HG03558 (cell line): ENCODE data around the gene GPR84.

ENCODE experiments used
- ATAC-seq: cut with Tn5 transposase; IDR thresholded peaks from one replicate; pipeline ENCODE4 v1.9.1; 2021; ENCODE audit warnings: moderate number of reproducible peaks; ENCODE audit not compliant: unreplicated experiment; ENCODE audit errors: extremely low read depth

The GPR84 gene

DNA sequence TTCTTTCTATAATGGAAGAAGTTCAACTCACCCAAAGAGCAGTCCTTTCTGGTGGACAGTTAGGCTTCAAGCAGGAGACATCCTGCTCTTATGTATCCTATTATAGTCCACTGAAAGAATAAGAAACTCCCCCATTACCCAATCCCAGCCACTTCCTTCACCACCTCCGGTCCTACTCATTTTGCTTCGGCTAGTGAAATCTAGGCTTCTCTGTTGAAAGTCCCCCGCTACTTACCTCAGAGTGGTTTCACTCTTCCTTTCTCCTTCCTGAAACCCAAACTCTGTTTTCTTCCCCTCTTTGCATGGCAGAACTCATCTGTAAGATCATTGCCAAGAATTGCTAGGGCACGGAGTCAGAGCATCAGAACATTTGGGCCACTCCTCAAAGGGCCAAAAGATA, at the start of gene GPR84:
Gene GPR84 (minus strand): TSS at position 74 of the 400 bp plus-strand sequence. CDS start 635 bp downstream, outside the sequence.
- ATAC-seq = no peak

DNA sequence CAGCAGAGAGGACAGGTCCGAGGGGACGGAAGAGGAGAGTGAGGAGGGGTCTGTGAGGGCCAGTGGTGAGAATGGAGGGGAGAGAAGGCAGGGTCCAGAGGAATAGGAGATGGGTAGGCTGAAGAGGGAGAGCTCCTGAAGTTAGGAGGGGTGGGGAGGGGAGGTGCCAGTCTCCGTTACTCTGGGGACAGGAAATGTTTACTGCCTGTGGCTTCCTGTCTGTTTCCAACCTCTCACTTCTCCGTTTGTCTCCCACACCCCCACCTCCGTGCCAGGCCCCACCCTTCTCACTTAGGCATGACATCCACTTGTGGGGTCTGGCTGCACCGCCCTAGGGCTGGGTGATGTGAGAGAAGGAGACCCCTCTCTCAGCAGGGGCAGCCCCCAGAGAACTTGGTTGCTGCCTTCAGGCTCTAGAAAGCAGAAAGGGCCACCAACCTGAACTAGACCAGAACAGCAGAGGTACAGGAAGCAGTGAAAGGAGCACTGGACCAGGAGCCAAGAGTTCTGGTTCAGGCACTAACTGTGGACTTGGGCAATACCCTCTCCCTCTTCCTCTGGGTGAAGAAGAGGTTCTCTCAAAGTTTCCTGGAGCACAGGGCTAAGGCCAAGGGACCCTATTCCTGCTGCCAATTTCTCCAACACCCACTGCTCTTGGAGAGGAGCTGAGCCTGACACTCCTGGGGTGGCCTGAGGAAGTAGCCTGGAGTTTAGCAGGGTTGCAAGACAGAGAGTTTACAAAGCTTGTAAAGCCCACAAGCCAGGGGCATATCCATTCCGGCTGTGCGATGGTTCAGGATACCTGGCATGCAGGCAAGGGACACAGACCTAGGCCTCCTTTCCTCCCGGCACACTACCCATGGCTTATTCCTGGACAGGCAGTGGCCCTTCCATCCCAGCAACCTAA, 49.3 kb upstream of the GPR84 start:
- ATAC-seq = no peak

DNA sequence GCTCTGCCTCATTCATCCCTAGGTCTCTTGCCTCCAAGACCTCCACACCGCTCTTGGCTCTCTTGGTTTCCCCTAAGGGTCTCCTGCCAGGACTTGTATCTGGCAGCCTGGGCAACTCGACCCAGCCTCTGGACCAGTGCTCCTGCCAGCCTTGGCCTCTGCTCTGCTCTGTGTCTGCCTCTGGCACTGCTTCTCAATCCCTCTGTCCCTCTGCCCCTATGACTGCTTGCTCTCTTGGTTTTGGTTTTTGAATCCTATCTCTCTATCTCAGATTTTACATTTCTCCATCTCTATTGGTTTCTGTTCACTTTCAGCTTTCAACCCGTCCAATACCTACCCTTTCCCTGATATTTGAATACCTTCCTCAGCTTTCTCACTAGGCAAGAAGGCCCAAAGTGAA, 48.5 kb upstream of the GPR84 start:
- ATAC-seq = no peak

DNA sequence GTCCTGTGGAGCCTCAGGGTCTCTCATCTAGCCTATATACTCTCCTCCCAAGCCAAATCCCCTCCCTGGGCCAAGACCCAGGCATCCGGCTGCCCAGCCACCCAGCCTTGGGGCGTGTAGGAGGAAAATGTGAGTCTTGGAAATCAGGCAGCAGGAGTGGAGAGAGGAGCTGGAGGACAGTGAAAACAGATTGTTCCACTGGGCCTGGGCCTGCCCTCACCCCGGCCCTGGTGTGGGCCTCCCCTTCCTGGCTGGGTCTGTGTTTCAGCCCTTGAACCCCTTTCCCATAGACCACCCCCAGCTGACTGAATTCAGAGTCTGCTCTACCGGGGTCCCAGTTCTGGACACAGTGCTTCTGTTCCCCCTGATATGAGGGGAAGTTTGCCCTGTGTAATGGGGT, 48.1 kb upstream of the GPR84 start:
- no peak for ATAC-seq

DNA sequence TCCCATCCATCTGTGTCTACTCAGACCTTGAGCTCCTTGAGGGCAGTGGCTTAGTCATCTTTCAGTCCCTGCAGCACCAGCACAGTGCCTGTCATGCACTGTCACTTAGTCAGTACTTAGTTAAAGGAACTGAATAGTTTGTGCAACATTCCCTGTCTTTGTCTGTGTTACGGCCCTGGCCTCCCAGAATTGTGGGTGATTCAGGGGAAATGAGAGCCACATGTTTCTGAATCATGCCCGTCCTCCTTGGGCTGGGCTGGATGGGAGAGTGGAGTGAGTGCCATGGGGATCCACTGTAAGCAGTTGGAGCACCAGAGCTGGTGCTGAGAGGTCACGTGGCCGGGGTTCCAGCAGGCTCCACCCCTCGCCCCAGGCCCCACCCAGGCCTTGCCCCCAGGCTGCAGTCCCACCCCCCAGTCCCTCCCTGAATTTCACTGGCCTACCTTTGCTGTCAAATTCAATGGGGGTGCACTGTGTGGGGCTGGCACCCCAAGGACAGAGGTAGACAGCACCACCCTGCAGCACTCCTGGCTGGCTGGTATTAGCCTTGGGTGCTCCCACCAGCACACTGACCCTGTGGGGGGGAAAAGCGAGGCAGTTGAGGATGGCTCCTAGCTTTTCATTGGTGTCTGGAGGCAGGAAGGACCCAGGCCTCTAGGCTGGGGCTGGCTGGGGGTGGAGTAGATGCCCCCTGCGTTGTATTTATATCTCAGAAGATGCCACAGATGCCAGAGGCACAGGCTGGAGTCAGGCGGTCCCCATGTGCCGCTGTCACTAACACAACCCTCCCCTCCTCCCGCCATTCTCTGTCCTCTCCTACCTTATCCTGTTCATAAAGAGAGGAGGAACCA, 47.3 kb upstream of the GPR84 start:
- no peak for ATAC-seq

GRCh38 chr12:54409267-54409666, 45.0 kb upstream of the GPR84 start:
- no peak for ATAC-seq

DNA sequence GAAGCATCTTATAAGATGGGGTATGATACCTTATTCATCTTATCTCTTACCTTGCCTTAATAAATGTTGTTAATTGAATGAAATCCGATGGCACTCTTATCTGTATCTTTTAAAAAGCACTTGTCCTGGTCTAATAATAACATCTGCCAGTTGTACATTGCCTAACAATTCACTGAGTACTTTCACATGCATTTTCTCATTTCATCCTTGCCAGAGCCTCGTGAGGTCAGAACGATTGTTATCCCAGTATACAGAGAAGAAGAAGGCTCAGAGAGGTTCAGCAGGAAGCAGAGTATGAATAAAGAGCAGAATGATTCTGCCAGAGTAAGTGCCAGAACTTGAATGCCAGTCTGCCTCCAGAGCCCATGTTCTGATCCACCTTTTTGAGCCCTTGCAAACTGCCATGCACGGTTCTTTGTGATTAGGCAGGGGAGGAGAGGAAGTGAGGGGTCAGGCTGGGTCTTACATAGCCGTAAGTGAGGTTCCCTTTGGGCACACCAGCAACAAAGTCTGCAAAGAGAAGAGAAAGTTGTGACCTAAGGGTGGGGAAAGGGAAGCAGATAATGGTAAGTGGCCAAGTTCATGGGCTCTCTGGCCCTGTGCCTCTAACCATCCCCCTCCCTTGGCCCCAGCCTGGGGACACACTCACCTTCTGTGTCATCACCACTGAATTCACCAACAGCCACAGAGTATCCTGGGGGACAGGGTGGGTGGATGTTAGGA, 43.1 kb upstream of the GPR84 start:
- ATAC-seq = no peak

DNA sequence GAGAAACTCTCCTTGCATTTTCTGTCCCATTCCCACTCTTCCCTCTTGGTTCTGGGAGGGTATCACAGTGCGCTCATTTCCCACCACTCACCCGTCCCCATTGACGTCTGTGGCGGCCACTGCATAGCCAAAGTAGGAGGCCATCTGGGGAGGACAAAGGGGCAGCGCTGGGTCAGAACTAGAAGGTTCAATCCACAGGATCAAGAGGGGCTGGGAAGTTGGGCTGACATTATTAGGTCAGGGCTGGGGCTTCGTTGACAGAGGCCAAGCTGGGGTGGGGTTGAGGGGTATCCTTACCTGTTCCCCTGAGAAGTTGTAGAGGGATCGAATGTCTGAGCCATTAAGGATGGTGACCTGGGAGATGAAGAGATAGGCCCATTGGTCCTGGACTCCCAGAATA, 41.3 kb upstream of the GPR84 start:
- ATAC-seq = no peak

- no peak for ATAC-seq
Measured at GRCh38 chr12:54405106-54405505, 40.8 kb upstream of the GPR84 start.

- ATAC-seq = no peak
Measured at GRCh38 chr12:54404061-54405004, 40.0 kb upstream of the GPR84 start.

DNA sequence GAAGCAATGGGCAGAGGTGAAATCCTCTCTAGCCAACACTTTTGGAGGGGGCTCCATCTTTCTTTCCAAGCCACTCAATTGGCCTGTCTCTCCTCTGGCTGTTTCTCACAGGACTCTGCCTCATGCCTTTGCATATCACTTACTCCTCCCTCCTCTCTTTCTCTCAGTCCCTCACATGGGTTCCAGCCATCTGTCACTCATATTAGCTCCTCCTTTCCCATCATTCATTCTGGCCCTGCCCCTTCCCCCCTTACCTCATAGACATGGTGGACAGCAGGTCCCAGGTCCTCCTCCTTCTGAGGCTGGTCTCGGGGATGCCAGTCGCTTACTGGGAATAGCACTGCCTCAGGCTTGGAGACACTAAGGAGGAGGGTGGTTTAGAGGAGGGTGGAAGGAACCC, 36.8 kb upstream of the GPR84 start:
- no peak for ATAC-seq

DNA sequence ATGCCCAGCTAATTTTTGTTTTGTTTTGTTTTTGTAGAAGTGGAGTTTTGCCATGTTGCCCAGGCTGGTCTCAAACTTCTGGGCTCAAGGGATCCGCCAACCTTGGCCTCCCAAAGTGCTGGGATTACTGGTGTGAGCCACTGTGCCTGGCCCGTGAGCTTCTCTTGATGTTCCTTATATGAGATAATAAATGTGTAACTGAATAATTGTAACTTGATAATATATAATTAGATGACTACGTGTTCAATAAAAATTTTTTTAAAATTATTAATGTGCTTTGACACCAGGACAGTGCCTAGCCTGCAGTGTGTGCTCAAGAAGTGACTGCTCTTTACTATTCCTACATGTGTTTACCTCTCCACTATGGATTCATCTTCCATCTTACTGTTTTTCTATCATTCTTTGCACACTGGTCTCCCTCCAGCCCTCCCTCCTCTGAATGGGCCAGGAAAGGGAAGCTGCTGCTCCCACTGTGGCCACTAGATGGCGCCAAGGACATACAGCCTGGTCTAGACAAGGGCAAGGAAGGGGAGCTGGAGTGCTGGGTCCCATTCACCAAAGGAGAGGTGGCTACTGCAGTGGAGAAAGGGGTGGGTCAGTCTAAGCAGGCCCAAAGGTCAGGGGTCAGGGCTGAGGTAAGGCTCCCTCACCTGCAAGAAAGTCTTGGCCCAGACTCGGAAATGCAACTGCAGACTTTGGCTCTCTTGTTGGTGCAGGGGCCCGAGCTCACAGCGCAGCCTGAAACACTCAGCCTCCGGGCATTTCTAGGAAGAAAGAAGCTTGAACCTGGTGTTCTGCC, 34.9 kb upstream of the GPR84 start:
- ATAC-seq = no peak

DNA sequence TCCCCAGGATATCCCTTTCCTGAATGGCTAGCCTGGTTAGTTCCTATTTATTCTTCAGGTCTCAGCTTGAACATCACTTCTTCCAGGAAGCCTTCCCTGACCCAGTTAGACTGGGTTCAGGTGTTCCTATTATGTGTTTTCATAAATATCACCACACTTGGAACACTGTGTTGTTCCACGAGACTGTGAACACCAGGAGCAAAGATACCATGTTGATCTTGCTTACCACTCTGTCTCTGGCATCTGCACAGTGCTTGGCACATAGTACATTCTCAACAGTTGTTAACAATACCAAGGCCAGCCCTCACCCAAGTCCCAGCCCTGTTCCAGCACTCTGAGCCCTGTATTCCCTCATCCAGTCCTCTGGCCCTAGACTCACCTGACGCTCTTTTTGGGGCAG, 33.9 kb upstream of the GPR84 start:
- no peak for ATAC-seq

DNA sequence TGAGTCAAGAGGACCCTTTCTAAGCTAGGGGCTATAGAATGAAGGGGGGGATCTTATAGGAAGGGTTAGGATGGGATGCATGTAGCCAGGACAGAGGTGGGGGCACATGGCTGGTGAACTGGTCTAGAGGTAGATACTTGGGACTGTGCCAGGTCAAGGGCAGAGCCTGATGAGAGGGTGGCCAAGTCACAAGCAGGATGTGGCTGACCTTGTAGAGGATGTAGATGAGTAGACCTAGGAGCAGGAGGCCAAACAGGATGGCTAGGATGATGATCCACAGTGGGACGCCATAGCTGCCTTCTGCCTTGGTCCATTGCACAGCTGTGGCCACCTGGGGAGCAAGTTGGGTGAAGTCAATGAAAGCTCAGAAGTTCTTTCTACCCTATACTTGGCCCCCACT, 32.9 kb upstream of the GPR84 start:
- ATAC-seq = no peak

DNA sequence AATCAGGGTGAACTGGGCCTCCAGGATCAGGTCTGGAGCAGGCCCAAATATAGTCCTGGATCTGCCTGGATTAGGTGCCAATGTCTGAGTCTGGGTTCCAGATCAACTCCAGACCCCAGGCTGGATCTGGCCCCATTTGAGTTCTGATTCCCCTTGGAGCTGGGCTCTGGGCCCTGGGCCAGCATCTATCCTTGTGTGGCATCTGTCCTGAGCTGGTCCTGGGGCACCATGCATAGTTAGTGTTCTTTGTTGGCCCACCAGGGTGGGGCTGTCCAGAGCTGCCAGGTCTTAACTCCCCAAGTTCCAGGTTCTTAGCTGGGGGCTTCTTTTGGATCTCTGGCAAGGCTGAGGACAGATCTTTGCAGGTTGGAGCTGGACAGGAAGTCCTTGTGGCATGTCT, 31.3 kb upstream of the GPR84 start:
- ATAC-seq = no peak

- ATAC-seq = no peak
Measured at GRCh38 chr12:54394986-54395385, 30.7 kb upstream of the GPR84 start.

GRCh38 chr12:54394281-54394719, 30.0 kb upstream of the GPR84 start:
- ATAC-seq = no peak

- no peak for ATAC-seq
Measured at GRCh38 chr12:54393743-54394142, 29.5 kb upstream of the GPR84 start.

DNA sequence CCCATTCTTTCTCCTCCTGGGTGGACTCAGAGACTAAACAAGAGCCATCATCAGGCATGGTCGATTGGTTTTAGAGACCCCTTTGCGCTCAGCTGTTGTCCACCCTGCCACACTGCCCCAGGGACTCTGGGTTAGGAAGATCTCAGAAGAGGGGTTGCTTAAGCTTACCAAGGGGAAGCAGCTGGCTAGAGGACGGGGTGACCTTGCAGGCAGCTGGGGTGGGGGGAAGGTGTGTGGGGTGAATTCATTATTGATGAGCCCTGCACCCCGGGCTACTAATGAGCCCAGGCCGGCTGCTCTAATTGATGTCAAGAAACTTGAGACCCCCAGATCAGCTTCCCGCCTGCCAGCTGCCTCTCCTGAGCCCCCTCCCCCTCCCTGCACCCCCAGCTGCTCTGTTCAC, 28.9 kb upstream of the GPR84 start:
- no peak for ATAC-seq
